GM12864 (cell line): ENCODE data around the gene HTR3E.

Experiments used
- DNase-seq: peaks from one replicate; pipeline ENCODE4 v3.0.0-alpha.2; 2011; ENCODE audit warnings: low read depth
- H3K4me3 ChIP-seq: 2 replicates; pipeline ENCODE4 v1.5.1; 2011; ENCODE audit warnings: mild to moderate bottlenecking, low read depth, low read length, control low read depth
- TF ChIP-seq, protein P1 (sequence below): IDR thresholded peaks from 2 replicates; pipeline ENCODE4 v1.5.1; 2011; ENCODE audit warnings: low read depth, mild to moderate bottlenecking, moderate library complexity, low read length, control low read depth, inconsistent platforms; ENCODE audit errors: missing control alignments

The HTR3E gene

DNA sequence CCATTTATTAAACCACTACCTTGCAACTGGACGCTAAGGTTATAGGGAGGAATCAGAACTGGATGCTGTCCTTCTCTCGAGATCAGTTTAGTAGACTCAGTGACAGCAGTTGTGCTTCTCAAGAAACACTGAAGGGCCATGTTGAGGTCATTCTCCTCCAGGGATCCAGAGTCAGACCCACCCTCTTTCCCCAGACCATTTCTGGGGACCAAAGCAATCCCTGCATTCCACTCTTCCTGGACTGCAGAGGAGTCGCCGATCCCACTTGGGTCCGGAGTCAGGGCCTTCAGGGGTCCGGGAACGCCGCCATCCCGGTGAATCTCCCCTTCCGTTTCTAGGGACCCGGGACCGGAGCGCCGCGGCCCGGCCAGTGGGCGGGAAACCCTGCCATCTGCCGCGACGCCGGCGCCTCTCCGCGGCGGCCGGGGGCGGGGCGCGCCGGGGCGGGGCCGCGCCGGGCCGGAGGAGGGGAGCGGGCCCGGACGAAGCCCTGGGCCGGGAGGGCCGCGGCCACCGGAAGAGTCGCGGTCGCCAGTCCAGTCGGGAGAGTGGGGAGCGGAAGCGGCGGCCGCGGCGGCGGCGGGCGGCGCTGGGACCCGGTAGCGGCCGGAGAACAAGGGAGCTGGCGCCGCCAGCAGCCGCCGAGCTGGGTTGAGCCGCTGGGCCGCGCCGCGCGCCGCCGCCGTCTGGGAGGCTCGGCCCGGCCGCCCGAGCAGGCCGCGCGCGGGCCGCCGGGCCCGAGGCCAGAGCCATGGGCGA, 58.2 kb downstream of the HTR3E start, which contains the start of gene DVL3:
TSS of gene DVL3 (plus strand) at position 493 of the 759 bp plus-strand sequence. CDS start at position 752, 259 bp downstream.
- TF ChIP-seq, protein P1, sequence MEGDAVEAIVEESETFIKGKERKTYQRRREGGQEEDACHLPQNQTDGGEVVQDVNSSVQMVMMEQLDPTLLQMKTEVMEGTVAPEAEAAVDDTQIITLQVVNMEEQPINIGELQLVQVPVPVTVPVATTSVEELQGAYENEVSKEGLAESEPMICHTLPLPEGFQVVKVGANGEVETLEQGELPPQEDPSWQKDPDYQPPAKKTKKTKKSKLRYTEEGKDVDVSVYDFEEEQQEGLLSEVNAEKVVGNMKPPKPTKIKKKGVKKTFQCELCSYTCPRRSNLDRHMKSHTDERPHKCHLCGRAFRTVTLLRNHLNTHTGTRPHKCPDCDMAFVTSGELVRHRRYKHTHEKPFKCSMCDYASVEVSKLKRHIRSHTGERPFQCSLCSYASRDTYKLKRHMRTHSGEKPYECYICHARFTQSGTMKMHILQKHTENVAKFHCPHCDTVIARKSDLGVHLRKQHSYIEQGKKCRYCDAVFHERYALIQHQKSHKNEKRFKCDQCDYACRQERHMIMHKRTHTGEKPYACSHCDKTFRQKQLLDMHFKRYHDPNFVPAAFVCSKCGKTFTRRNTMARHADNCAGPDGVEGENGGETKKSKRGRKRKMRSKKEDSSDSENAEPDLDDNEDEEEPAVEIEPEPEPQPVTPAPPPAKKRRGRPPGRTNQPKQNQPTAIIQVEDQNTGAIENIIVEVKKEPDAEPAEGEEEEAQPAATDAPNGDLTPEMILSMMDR: no peak
- H3K4me3 ChIP-seq: peak within 1 kb of the TSS; percentile 96
- DNase-seq: no peak

DNA sequence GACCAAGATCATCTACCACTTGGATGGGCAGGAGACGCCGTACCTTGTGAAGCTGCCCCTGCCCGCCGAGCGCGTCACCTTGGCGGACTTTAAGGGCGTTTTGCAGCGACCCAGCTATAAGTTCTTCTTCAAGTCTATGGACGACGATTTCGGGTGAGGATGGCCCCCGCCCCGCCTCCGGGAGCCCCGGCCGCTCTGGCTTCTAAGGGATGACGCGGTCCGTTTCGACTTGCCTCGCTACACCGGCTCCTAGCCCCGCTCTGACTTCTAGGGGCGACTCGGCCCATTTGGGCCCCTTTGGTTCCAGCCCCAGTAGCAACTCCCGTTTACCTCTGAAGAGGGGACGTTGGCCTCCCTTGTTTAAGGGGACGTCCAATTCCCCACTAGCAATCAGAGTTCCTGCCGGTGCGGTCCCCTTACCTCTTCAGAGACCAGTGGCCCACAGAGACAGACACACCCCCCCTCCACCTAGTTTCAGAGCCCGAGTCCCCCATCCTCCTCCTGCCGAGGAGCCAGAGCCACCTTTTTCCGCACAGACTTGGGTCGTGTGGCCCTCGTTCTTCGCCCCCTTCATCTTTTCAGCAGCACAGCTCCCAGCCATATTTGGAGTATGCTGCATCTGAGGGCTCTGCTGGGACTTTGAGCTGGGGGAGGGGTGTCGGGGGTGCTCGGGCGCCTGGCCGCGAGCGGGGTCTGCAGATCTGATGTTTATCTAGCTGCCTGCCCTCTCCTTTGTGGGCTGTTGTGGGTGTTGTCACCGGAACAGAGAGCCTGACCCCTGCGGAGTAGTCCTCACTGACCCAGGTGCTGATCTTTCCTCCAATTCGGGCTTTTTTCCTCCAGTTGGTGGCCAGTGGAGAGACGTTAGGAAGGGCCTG, 59.0 kb downstream of the HTR3E start:
- H3K4me3 ChIP-seq: peak overlapping the region; percentile 96
- no peak for DNase-seq
- TF ChIP-seq, protein P1: no peak

DNA sequence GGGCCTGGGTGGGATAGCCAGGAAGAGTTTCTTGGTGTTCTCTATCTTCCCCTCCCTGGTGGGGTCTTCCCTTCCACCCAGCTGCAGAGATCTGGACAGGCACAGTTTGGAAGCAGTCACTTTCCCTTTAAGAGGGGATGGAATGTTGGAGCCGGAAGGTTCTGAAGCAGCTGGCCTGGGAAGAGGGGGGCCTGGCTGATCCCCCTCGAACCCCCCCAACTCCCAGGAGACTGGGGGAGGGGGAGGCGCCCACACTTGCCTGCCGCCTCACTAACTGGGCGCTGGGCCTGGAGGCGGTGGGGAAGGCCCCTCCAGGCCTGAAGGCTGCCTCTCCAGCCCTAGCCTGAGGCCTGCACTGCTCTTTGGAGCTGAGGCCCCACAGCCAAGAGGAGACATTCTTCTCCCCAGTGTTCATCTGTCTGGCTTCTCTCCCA, 59.7 kb downstream of the HTR3E start:
- DNase-seq: no peak
- H3K4me3 ChIP-seq: peak overlapping the region; percentile 96
- TF ChIP-seq, protein P1: no peak
